Transverse colon (tissue), 4 donors: Measurements from ENCODE around the gene TRIP13. TPM values are rescaled to one million over a fixed set of nuclear protein-coding genes. Genes with fewer than 3 reads are reported as not detected.

Source experiments
- DNase-seq: peaks from one replicate; pipeline ENCODE4 v3.0.0-alpha.2; 2019
- H3K27ac ChIP-seq, 4 donors: fragments of 200-600 bp; sonication (generic); 2 replicates each; pipeline ENCODE4 v1.5.1; 2016 to 2018; ENCODE audit warnings: inconsistent platforms in 4 of 4
- H3K27me3 ChIP-seq: fragments of 200-600 bp; sonication (generic); 2 replicates; pipeline ENCODE4 v1.5.1; 2017; ENCODE audit warnings: inconsistent platforms
- H3K36me3 ChIP-seq, 4 donors: fragments of 200-600 bp; sonication (generic); 2 replicates each; pipeline ENCODE4 v1.5.1; 2017 to 2019; ENCODE audit warnings: inconsistent platforms in 4 of 4
- H3K4me1 ChIP-seq, 4 donors: fragments of 200-600 bp; sonication (generic); 2 replicates each; pipeline ENCODE4 v1.5.1; 2017 to 2020; ENCODE audit warnings: inconsistent platforms in 4 of 4
- H3K4me3 ChIP-seq, 4 donors: fragments of 200-600 bp; sonication (generic); 1 replicate in 1 of 4; 2 replicates in 3 of 4; pipeline versions ENCODE4 v1.5.1 to v1.6.1; 2017 to 2019; ENCODE audit warnings: inconsistent platforms in 4 of 4
- H3K9me3 ChIP-seq, 2 donors: fragments of 200-600 bp; sonication (generic); 2 replicates each; pipeline ENCODE4 v1.5.1; 2017 to 2019; ENCODE audit warnings: inconsistent platforms in 2 of 2
- EP300 ChIP-seq: sonication (generic); formaldehyde crosslinking; IDR thresholded peaks from one replicate; pipeline ENCODE4 v1.6.1; 2017; ENCODE audit warnings: antibody characterized with exemption, low read depth
- POLR2A ChIP-seq: fragments of 450-650 bp; IDR thresholded peaks from one replicate; pipeline ENCODE4 v1.6.1; 2016; ENCODE audit warnings: antibody characterized with exemption, mild to moderate bottlenecking, moderate library complexity
- POLR2AphosphoS5 ChIP-seq, 3 donors: sonication (generic); formaldehyde crosslinking; IDR thresholded peaks; one replicate each; pipeline ENCODE4 v1.6.1; 2016; ENCODE audit warnings: antibody characterized with exemption in 3 of 3
- WGBS, 2 donors: methylation state at CpG; one replicate each; pipeline ENCODE4 v1.1.5; 2018; ENCODE audit warnings: low coverage in 1 of 2; 5-methylcytosine and 5-hydroxymethylcytosine counted together
- in situ Hi-C, 4 donors: fragments of 200-750 bp; cut with MboI; loops; one replicate each; pipeline versions ENCODE4 v1.15.0 to v1.15.1; 2017; ENCODE audit warnings: low sequenced_read_pairs in 3 of 4, low pct_ligation_motif_present in 1 of 4, low pct_unique_long_range_greater_than_20kb in 1 of 4
- intact Hi-C: fragments of 100-400 bp; cut with DNase I; formaldehyde crosslinking; loops from one replicate; pipeline ENCODE4 v1.15.1; 2023; ENCODE audit warnings: low total_unique reads
- total RNA-seq, 4 donors: library from RNA; depleted of rRNA; stranded (reverse); fragments of >200 nt; gene quantifications; one replicate each; pipeline ENCODE4 v1.1.0, GENCODE V29; 2016
- TF ChIP-seq, protein P1 (sequence below), 5 experiments: fragments of 200-600 bp in 3 of 5; fragments of 450-650 bp in 2 of 5; sonication (generic) in 3 of 5; IDR thresholded peaks; 1 replicate in 2 of 5; 2 replicates in 3 of 5; pipeline ENCODE4 v1.5.1; 2016 to 2017; ENCODE audit warnings: antibody characterized with exemption in 5 of 5, inconsistent platforms in 3 of 5, mild to moderate bottlenecking in 2 of 5, moderate library complexity in 1 of 5

The TRIP13 gene
- total RNA-seq, 4 donors from 2014 or later = 0.41 to 4.1 (median 2.2) TPM; not detected in 1

DNA sequence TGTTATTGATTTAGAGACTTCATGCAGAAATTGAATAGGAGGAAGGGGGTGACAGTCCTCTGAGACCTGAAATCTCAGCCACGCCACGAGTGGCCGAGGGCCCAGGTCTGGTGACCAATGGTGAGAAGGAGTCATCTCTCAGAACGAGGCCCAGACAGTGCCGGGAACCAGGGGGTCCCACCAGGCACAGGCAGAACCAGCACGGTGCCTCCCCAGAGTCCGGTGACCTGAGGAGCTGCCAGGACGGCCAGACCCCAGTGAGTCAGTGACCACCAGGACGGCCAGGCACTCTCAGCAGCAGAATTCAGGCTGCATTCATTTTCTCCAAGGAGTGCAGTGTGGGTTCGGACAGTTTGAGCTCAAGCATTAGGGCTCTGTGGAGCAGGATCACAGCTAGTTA lies 72.1 kb downstream of the TRIP13 start:
- Histone ChIP-seq H3K27ac (peak overlapping the region in 1 of 4 donors; percentile 48), H3K27me3 (peaks cover 25% of the 10 kb centered on the region), H3K4me1 (peaks cover 0 to 5% (median 0%) of the 10 kb centered on the region in 4 donors), H3K4me3 (no peak overlapping the region), H3K9me3 (no peaks in the 10 kb centered on the region), H3K36me3 (no peaks in the 10 kb centered on the region)
- in situ Hi-C loops (no loop called here), intact Hi-C loops (no loop called here)
- no peak for DNase-seq
- TF ChIP-seq POLR2AphosphoS5 (IDR thresholded peaks at IDR 0.05) (no peak), EP300 (no peak), POLR2A (no peak)
- TF ChIP-seq, protein P1, sequence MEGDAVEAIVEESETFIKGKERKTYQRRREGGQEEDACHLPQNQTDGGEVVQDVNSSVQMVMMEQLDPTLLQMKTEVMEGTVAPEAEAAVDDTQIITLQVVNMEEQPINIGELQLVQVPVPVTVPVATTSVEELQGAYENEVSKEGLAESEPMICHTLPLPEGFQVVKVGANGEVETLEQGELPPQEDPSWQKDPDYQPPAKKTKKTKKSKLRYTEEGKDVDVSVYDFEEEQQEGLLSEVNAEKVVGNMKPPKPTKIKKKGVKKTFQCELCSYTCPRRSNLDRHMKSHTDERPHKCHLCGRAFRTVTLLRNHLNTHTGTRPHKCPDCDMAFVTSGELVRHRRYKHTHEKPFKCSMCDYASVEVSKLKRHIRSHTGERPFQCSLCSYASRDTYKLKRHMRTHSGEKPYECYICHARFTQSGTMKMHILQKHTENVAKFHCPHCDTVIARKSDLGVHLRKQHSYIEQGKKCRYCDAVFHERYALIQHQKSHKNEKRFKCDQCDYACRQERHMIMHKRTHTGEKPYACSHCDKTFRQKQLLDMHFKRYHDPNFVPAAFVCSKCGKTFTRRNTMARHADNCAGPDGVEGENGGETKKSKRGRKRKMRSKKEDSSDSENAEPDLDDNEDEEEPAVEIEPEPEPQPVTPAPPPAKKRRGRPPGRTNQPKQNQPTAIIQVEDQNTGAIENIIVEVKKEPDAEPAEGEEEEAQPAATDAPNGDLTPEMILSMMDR (IDR thresholded peaks at IDR 0.05) = no peak
- 78 to 100% methylated on average over 1 to 9 of the region's 10 CpGs for WGBS, 2 donors

- Histone ChIP-seq H3K9me3 (no peaks in the 10 kb centered on the region), H3K4me1 (peaks cover 0 to 5% (median 0%) of the 10 kb centered on the region in 4 donors), H3K4me3 (no peak overlapping the region), H3K36me3 (no peaks in the 10 kb centered on the region), H3K27me3 (peaks cover 25% of the 10 kb centered on the region), H3K27ac (no peak overlapping the region)
- DNase-seq = no peak
- TF ChIP-seq POLR2A (no peak), EP300 (no peak), POLR2AphosphoS5 (IDR thresholded peaks at IDR 0.05) (no peak)
- WGBS, 2 donors = 61 to 82% methylated on average over 7 to 32 of the region's 32 CpGs
- intact Hi-C loops (no loop called here), in situ Hi-C loops (no loop called here)
These were observed 73.1 kb downstream of the TRIP13 start for GRCh38 chr5:965604-966344.

DNA sequence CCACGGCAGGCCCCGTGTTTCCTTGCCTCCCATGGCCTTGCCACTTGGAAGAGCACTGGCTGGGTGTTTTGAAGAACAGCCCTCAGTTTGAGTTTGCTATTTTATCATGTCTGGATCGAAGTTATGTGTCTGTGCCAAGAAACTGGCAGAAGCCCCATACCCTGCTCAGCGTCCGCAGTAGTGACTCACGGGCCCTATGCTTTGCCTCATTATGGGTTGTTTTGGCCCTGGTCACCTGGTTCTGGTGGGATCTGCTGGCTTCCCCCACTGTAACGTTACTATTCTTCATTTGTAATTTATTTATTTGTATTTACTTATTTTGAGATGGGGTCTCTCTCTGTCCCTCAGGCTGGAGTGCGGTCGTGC lies 73.6 kb downstream of the TRIP13 start:
- intact Hi-C loops = no loop called here
- H3K27ac ChIP-seq = no peak overlapping the region
- in situ Hi-C loops = no loop called here
- no peaks in the 10 kb centered on the region for H3K9me3 ChIP-seq
- peaks cover 25% of the 10 kb centered on the region for H3K27me3 ChIP-seq
- no peak for DNase-seq
- no peak overlapping the region for H3K4me3 ChIP-seq
- H3K4me1 ChIP-seq = peaks cover 0 to 5% (median 0%) of the 10 kb centered on the region in 4 donors
- no peaks in the 10 kb centered on the region for H3K36me3 ChIP-seq
- 76% methylated on average over 9 of the region's 9 CpGs; no CpG with 5 or more reads in 1 of the 2 donors for WGBS, 2 donors
- no peak for TF ChIP-seq EP300
- TF ChIP-seq POLR2A = no peak
- TF ChIP-seq POLR2AphosphoS5 (IDR thresholded peaks at IDR 0.05) = no peak
- TF ChIP-seq, protein P1 (IDR thresholded peaks at IDR 0.05) = no peak

DNA sequence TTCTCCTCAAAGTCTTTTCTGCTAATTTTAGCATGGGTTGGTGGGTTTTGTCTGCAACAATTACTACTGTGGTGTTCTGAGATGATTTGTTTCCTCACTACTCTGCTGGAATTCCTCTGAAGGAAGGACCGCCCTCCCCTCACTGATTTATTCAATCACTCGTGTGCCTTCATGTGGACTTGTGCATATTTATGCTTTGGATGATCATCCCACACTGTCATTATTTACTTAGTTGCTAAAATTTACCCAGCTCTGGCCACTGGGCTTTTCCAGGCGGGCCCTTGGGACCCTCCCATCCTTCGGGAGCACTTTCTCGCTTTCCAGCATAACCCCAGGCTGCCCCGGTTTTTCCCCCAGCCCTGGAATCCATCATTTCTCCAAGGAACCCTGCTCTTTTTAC lies 74.3 kb downstream of the TRIP13 start:
- peaks cover 25% of the 10 kb centered on the region for H3K27me3 ChIP-seq
- no peak overlapping the region for H3K27ac ChIP-seq
- peaks cover 0 to 5% (median 0%) of the 10 kb centered on the region in 4 donors for H3K4me1 ChIP-seq
- intact Hi-C loops = no loop called here
- no peak for DNase-seq
- WGBS, 2 donors = 70 to 83% methylated on average over 6 of the region's 6 CpGs
- in situ Hi-C loops = no loop called here
- H3K4me3 ChIP-seq = no peak overlapping the region
- no peaks in the 10 kb centered on the region for H3K9me3 ChIP-seq
- no peak for TF ChIP-seq POLR2AphosphoS5 (IDR thresholded peaks at IDR 0.05)
- TF ChIP-seq POLR2A = no peak
- TF ChIP-seq EP300 = no peak
- TF ChIP-seq, protein P1 (IDR thresholded peaks at IDR 0.05) = no peak
- no peaks in the 10 kb centered on the region for H3K36me3 ChIP-seq

Other genes with a start within 250 kb of the TRIP13 start
- 10 to 100 TPM in 1 of 4 donors, 1 to 10 TPM in 3; 2.2 to 40.6 (median 4.1) TPM for gene TPPP, start 199.5 kb upstream of the TRIP13 start, total RNA-seq
- 10 to 100 TPM in 1 of 4 donors, 1 to 10 TPM in 2, not detected in 1; 1.1 to 18.9 (median 2.4) TPM for gene ZDHHC11B, start 108.2 kb upstream of the TRIP13 start, total RNA-seq
- 10 to 100 TPM in 2 of 4 donors, 1 to 10 TPM in 2; 1.2 to 15.0 (median 10.6) TPM for gene ZDHHC11, start 41.9 kb upstream of the TRIP13 start, total RNA-seq
- 10 to 100 TPM; 29.6 to 91.3 (median 37.9) TPM for gene BRD9, start 83 bp upstream of the TRIP13 start, total RNA-seq
- gene NKD2, start 115.9 kb downstream of the TRIP13 start, total RNA-seq = under 1 TPM in 2 of 4 donors, not detected in 2; 0.41 to 0.80 TPM
- gene SLC12A7, start 219.2 kb downstream of the TRIP13 start, total RNA-seq = 100 to 1,000 TPM in 1 of 4 donors, 10 to 100 TPM in 3; 60.7 to 144 (median 61.4) TPM